ENCODE measurements around the gene PLEKHA5.
"Not testable (repeated sequence)": the region's sequence is repeated elsewhere in the genome, so short reads cannot be mapped to it uniquely, and the experiment has no call there.

Gene PLEKHA5

GRCh38 chr12:19224746-19225145, 95.2 kb downstream of the PLEKHA5 start:
- H3K27ac ChIP-seq (ENCODE audit: insufficient read depth, low read depth, low read length, poor library complexity, severe bottlenecking) = no peak overlapping the region
- H3K4me1 ChIP-seq (ENCODE audit: control insufficient read depth, insufficient read depth, low read length) = peaks cover 17% of the 10 kb centered on the region
- no peaks in the 10 kb centered on the region for H3K27me3 ChIP-seq (ENCODE audit: control insufficient read depth, insufficient read depth, low read length, poor library complexity, severe bottlenecking)
- no peaks in the 10 kb centered on the region for H3K9me3 ChIP-seq (ENCODE audit: control insufficient read depth, low read length)
- WGBS, 2 experiments = 91 to 98% methylated on average over 3 of the region's 3 CpGs
- no peak overlapping the region for H3K4me3 ChIP-seq (ENCODE audit: insufficient read depth, low read depth, low read length)
- peaks cover 4% of the 10 kb centered on the region for H3K36me3 ChIP-seq (ENCODE audit: control insufficient read depth, insufficient read depth, low read length)

- Histone ChIP-seq H3K36me3 (ENCODE audit: control insufficient read depth, insufficient read depth, low read length) (peaks cover 17% of the 10 kb centered on the region), H3K27ac (ENCODE audit: insufficient read depth, low read depth, low read length, poor library complexity, severe bottlenecking) (no peak overlapping the region), H3K4me1 (ENCODE audit: control insufficient read depth, insufficient read depth, low read length) (peaks cover 17% of the 10 kb centered on the region), H3K4me3 (ENCODE audit: insufficient read depth, low read depth, low read length) (no peak overlapping the region), H3K27me3 (ENCODE audit: control insufficient read depth, insufficient read depth, low read length, poor library complexity, severe bottlenecking) (no peaks in the 10 kb centered on the region), H3K9me3 (ENCODE audit: control insufficient read depth, low read length) (no peaks in the 10 kb centered on the region)
- WGBS, 2 experiments = 67 to 76% methylated on average over 1 to 2 of the region's 2 CpGs
These were observed 97.8 kb downstream of the PLEKHA5 start for GRCh38 chr12:19227190-19227879.

- H3K27ac ChIP-seq (ENCODE audit: insufficient read depth, low read depth, low read length, poor library complexity, severe bottlenecking) = no peak overlapping the region
- 67 to 88% methylated on average over 1 of the region's 1 CpG for WGBS, 2 experiments
- H3K4me3 ChIP-seq (ENCODE audit: insufficient read depth, low read depth, low read length) = no peak overlapping the region
- H3K36me3 ChIP-seq (ENCODE audit: control insufficient read depth, insufficient read depth, low read length) = peaks cover 17% of the 10 kb centered on the region
- no peaks in the 10 kb centered on the region for H3K9me3 ChIP-seq (ENCODE audit: control insufficient read depth, low read length)
- peaks cover 17% of the 10 kb centered on the region for H3K4me1 ChIP-seq (ENCODE audit: control insufficient read depth, insufficient read depth, low read length)
- H3K27me3 ChIP-seq (ENCODE audit: control insufficient read depth, insufficient read depth, low read length, poor library complexity, severe bottlenecking) = no peaks in the 10 kb centered on the region
These were observed 98.3 kb downstream of the PLEKHA5 start for GRCh38 chr12:19227880-19228210.

GRCh38 chr12:19229021-19229420, 99.5 kb downstream of the PLEKHA5 start:
- not testable (repeated sequence) for H3K27me3 ChIP-seq (ENCODE audit: control insufficient read depth, insufficient read depth, low read length, poor library complexity, severe bottlenecking); H3K9me3 ChIP-seq (ENCODE audit: control insufficient read depth, low read length); H3K4me3 ChIP-seq (ENCODE audit: insufficient read depth, low read depth, low read length); H3K27ac ChIP-seq (ENCODE audit: insufficient read depth, low read depth, low read length, poor library complexity, severe bottlenecking)
- peaks cover 17% of the 10 kb centered on the region for H3K36me3 ChIP-seq (ENCODE audit: control insufficient read depth, insufficient read depth, low read length)
- peaks cover 21% of the 10 kb centered on the region for H3K4me1 ChIP-seq (ENCODE audit: control insufficient read depth, insufficient read depth, low read length)
- WGBS, 2 experiments = 97 to 98% methylated on average over 6 of the region's 6 CpGs

GRCh38 chr12:19230299-19230866, 100.8 kb downstream of the PLEKHA5 start:
- no peak overlapping the region for H3K27ac ChIP-seq (ENCODE audit: insufficient read depth, low read depth, low read length, poor library complexity, severe bottlenecking)
- H3K9me3 ChIP-seq (ENCODE audit: control insufficient read depth, low read length) = no peaks in the 10 kb centered on the region
- H3K27me3 ChIP-seq (ENCODE audit: control insufficient read depth, insufficient read depth, low read length, poor library complexity, severe bottlenecking) = no peaks in the 10 kb centered on the region
- peaks cover 21% of the 10 kb centered on the region for H3K4me1 ChIP-seq (ENCODE audit: control insufficient read depth, insufficient read depth, low read length)
- H3K4me3 ChIP-seq (ENCODE audit: insufficient read depth, low read depth, low read length) = no peak overlapping the region
- WGBS, 2 experiments = 94 to 95% methylated on average over 37 of the region's 37 CpGs
- H3K36me3 ChIP-seq (ENCODE audit: control insufficient read depth, insufficient read depth, low read length) = peaks cover 17% of the 10 kb centered on the region

GRCh38 chr12:19230896-19231295, 101.4 kb downstream of the PLEKHA5 start:
- H3K9me3 ChIP-seq (ENCODE audit: control insufficient read depth, low read length) = no peaks in the 10 kb centered on the region
- H3K36me3 ChIP-seq (ENCODE audit: control insufficient read depth, insufficient read depth, low read length) = peaks cover 17% of the 10 kb centered on the region
- H3K4me3 ChIP-seq (ENCODE audit: insufficient read depth, low read depth, low read length) = no peak overlapping the region
- H3K27me3 ChIP-seq (ENCODE audit: control insufficient read depth, insufficient read depth, low read length, poor library complexity, severe bottlenecking) = no peaks in the 10 kb centered on the region
- no peak overlapping the region for H3K27ac ChIP-seq (ENCODE audit: insufficient read depth, low read depth, low read length, poor library complexity, severe bottlenecking)
- H3K4me1 ChIP-seq (ENCODE audit: control insufficient read depth, insufficient read depth, low read length) = peaks cover 21% of the 10 kb centered on the region

GRCh38 chr12:19234171-19234704, 104.7 kb downstream of the PLEKHA5 start:
- WGBS, 2 experiments = 63 to 78% methylated on average over 3 of the region's 3 CpGs
- peaks cover 8% of the 10 kb centered on the region for H3K4me1 ChIP-seq (ENCODE audit: control insufficient read depth, insufficient read depth, low read length)
- H3K4me3 ChIP-seq (ENCODE audit: insufficient read depth, low read depth, low read length) = no peak overlapping the region
- no peak overlapping the region for H3K27ac ChIP-seq (ENCODE audit: insufficient read depth, low read depth, low read length, poor library complexity, severe bottlenecking)
- H3K27me3 ChIP-seq (ENCODE audit: control insufficient read depth, insufficient read depth, low read length, poor library complexity, severe bottlenecking) = no peaks in the 10 kb centered on the region
- no peaks in the 10 kb centered on the region for H3K9me3 ChIP-seq (ENCODE audit: control insufficient read depth, low read length)
- peaks cover 13% of the 10 kb centered on the region for H3K36me3 ChIP-seq (ENCODE audit: control insufficient read depth, insufficient read depth, low read length)

- peaks cover 8% of the 10 kb centered on the region for H3K4me1 ChIP-seq (ENCODE audit: control insufficient read depth, insufficient read depth, low read length)
- peaks cover 9% of the 10 kb centered on the region for H3K36me3 ChIP-seq (ENCODE audit: control insufficient read depth, insufficient read depth, low read length)
- H3K27me3 ChIP-seq (ENCODE audit: control insufficient read depth, insufficient read depth, low read length, poor library complexity, severe bottlenecking) = no peaks in the 10 kb centered on the region
- H3K4me3 ChIP-seq (ENCODE audit: insufficient read depth, low read depth, low read length) = no peak overlapping the region
- WGBS, 2 experiments = 80 to 86% methylated on average over 2 of the region's 2 CpGs
- H3K27ac ChIP-seq (ENCODE audit: insufficient read depth, low read depth, low read length, poor library complexity, severe bottlenecking) = no peak overlapping the region
- H3K9me3 ChIP-seq (ENCODE audit: control insufficient read depth, low read length) = no peaks in the 10 kb centered on the region
These were observed 105.7 kb downstream of the PLEKHA5 start for GRCh38 chr12:19234981-19235871.

GRCh38 chr12:19236656-19237055, 107.1 kb downstream of the PLEKHA5 start:
- Histone ChIP-seq H3K27ac (ENCODE audit: insufficient read depth, low read depth, low read length, poor library complexity, severe bottlenecking) (no peak overlapping the region), H3K9me3 (ENCODE audit: control insufficient read depth, low read length) (no peaks in the 10 kb centered on the region), H3K4me3 (ENCODE audit: insufficient read depth, low read depth, low read length) (no peak overlapping the region), H3K27me3 (ENCODE audit: control insufficient read depth, insufficient read depth, low read length, poor library complexity, severe bottlenecking) (no peaks in the 10 kb centered on the region), H3K36me3 (ENCODE audit: control insufficient read depth, insufficient read depth, low read length) (no peaks in the 10 kb centered on the region), H3K4me1 (ENCODE audit: control insufficient read depth, insufficient read depth, low read length) (peaks cover 8% of the 10 kb centered on the region)
- 87 to 90% methylated on average over 2 of the region's 3 CpGs for WGBS, 2 experiments

- Histone ChIP-seq H3K4me1 (ENCODE audit: control insufficient read depth, insufficient read depth, low read length) (peaks cover 14% of the 10 kb centered on the region), H3K27ac (ENCODE audit: insufficient read depth, low read depth, low read length, poor library complexity, severe bottlenecking) (no peak overlapping the region), H3K36me3 (ENCODE audit: control insufficient read depth, insufficient read depth, low read length) (no peaks in the 10 kb centered on the region), H3K27me3 (ENCODE audit: control insufficient read depth, insufficient read depth, low read length, poor library complexity, severe bottlenecking) (no peaks in the 10 kb centered on the region), H3K9me3 (ENCODE audit: control insufficient read depth, low read length) (no peaks in the 10 kb centered on the region), H3K4me3 (ENCODE audit: insufficient read depth, low read depth, low read length) (no peak overlapping the region)
- 80% methylated on average over 2 of the region's 3 CpGs; no CpG with 5 or more reads in 1 of the 2 experiments for WGBS, 2 experiments
These were observed 109.0 kb downstream of the PLEKHA5 start for GRCh38 chr12:19238540-19238939.

All from ectodermal cell (in vitro differentiated cells).